Activated T-cell treated with anti-CD3 and anti-CD28 coated beads, Interleukin-2, amount 50 U/mL, for 24 hours (primary cell): Measurements from ENCODE around the gene NKIRAS1.

Experiments
- DNase-seq: peaks from one replicate; pipeline ENCODE4 v3.0.0-alpha.2; 2020
- H3K27ac Mint-ChIP-seq: 2 replicates; pipeline ENCODE4 v1.8.0; 2020; ENCODE audit warnings: mild to moderate bottlenecking, mixed read lengths
- H3K27me3 Mint-ChIP-seq: 2 replicates; pipeline ENCODE4 v1.8.0; 2020; ENCODE audit warnings: mixed read lengths
- H3K36me3 Mint-ChIP-seq: 2 replicates; pipeline ENCODE4 v1.8.0; 2020; ENCODE audit warnings: low read depth, mixed read lengths
- H3K4me1 Mint-ChIP-seq: 2 replicates; pipeline ENCODE4 v1.8.0; 2020; ENCODE audit warnings: low read depth, mixed read lengths
- H3K4me3 Mint-ChIP-seq: 2 replicates; pipeline ENCODE4 v1.8.0; 2020; ENCODE audit warnings: mild to moderate bottlenecking, moderate library complexity, mixed read lengths
- H3K9me3 Mint-ChIP-seq: 2 replicates; pipeline ENCODE4 v1.8.0; 2020; ENCODE audit warnings: mixed read lengths

The NKIRAS1 gene

DNA sequence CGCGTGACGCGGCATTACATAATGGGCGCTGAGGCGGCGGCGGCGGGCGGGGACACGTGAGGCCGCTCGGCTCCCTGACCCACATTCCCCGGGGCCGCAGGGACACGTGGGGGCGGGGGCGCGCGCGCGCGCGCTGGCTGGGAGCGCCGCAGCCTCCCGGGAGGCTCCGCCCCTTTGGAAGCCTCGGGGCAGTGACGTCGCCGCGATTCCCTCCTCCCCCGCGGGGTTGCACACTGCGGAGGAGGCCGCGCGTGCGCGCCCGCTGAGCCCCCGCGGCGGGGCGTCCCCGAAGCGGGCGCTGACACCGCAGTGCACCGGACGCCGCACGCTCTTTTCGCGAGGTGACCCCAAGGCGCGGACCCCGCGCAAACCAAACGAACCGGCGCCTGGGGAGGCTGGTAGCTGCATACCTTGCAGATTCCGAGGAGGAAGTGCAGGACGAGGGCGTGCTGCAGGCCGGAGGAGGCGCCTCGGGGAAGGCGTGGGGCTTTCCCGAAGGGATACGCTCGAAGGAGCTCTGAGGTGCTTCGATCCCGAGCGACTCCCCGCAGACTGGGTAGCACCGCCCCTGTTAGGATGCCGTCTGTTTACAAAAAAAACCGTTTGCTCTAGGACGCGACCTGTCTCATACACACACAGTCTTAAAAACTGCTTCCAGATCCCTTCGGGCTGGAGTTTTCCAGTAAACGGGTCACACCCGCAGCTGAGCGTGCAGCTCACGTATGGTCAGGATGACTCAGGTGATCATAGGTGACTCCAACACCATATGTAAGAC lies 29.3 kb upstream of the NKIRAS1 start:
- peak; percentile 99 for DNase-seq
- Mint-ChIP-seq H3K27me3 (peaks cover 7% of the 10 kb centered on the region), H3K36me3 (peaks cover 2% of the 10 kb centered on the region), H3K4me1 (peaks cover 48% of the 10 kb centered on the region), H3K4me3 (peak overlapping the region; percentile 87), H3K9me3 (no peaks in the 10 kb centered on the region), H3K27ac (peak overlapping the region; percentile 98)

DNA sequence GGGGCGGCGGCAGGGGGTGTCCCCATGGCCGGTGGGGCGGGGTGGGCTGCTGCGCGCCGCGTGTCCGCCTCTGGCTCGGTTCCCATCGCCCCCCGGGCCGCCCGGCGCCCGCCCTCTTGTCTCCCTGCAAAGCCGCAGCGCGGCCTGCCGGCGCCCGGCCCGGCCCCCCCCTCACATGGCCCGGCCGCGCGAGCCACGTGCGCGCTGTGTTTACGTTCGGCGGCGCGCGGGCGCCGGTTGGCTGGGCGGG lies 28.8 kb upstream of the NKIRAS1 start:
- Mint-ChIP-seq H3K4me1 (peaks cover 44% of the 10 kb centered on the region), H3K27ac (peak overlapping the region; percentile 61), H3K27me3 (peaks cover 7% of the 10 kb centered on the region), H3K9me3 (no peaks in the 10 kb centered on the region), H3K4me3 (peak overlapping the region; percentile 33), H3K36me3 (peaks cover 2% of the 10 kb centered on the region)
- no peak for DNase-seq

DNA sequence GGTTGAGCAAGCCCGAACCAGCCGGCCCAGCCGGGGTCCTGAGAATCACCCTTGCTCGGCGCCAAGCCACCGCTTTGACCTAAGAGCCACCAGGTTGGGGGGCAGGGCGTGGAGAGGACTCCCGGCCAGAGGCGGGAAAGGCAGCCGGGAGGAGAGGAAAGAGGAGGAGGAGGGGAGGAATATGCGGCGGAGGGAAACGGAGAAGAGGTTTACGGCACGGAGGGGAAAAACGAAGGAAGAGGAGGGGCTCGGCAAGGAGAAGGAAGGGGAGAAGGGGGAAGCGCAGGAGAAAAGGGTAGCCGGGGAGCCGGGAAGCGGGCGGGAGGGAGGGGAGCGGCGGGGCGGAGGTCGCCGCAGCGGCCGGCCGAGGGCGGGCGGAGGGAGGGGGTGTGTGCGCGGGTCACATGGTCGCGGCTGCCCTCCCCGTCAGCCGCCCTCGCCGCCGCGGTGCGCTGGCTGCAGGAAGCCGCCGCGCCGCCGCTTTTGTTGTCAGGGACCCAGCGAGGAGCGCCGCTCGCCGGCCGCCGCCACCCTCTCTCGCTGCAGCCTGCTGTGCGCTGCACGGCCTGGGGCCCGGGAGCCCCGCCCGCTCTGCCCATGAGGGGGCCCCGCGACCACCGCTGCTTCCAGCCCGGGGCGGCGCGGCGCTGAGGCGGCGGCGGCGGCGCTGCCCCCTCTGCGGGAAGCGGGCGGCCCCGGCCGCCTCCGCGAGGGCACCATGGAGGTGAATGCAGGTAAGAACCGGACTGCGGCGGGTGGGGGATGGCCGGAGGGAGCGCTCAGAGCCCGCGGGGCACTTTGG lies 28.3 kb upstream of the NKIRAS1 start, which contains the start of gene NR1D2:
TSS of gene NR1D2 (plus strand) at position 426 of the 802 bp plus-strand sequence. CDS start at position 719, 293 bp downstream.
- peaks cover 39% of the 10 kb centered on the region for H3K4me1 Mint-ChIP-seq
- H3K9me3 Mint-ChIP-seq: no peaks in the 10 kb centered on the region
- peak within 1 kb of the TSS; percentile 87 for H3K4me3 Mint-ChIP-seq
- H3K27ac Mint-ChIP-seq: peak within 1 kb of the TSS; percentile 98
- H3K36me3 Mint-ChIP-seq: peaks cover 2% of the 10 kb centered on the region
- peak; percentile 81 for DNase-seq
- H3K27me3 Mint-ChIP-seq: peaks cover 7% of the 10 kb centered on the region

DNA sequence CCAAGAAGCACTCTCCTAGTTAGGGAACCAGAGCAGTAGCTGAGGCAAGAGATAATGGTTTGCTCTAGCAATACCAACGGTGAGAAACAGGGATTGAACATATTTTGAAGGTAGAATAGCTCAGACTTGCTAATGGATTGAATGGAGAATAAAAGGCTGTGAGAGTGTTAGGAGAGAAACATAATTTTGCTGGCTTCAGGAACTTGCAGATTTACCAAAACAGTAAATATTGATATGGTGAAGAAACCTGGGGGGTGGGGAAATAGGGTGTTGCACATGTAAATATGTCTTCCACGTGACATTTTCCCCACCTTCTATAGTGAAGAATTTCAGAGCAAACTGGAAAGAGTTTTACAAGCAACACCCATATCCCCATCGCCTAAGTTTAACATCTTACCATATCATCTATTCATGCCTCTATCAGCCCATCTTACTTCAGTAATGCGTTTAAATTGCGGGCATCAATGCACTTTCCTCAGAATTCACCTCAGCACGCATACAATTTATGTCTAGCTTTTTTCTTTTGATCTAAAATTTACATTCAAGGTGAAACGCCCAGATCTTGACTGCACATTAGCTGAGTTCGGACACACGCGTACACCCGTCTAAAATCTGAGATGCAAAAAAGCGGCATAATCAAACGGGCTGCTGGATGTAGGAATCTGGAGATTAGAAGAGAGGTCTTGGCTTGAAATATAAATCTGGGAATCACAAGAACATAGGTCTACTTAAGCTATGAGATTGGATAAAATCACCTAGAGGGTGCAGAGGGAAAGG lies 27.4 kb upstream of the NKIRAS1 start:
- no peak for DNase-seq
- Mint-ChIP-seq H3K9me3 (no peaks in the 10 kb centered on the region), H3K27me3 (peaks cover 7% of the 10 kb centered on the region), H3K4me1 (peaks cover 30% of the 10 kb centered on the region), H3K36me3 (peaks cover 2% of the 10 kb centered on the region), H3K4me3 (peak overlapping the region; percentile 77), H3K27ac (peak overlapping the region; percentile 75)

DNA sequence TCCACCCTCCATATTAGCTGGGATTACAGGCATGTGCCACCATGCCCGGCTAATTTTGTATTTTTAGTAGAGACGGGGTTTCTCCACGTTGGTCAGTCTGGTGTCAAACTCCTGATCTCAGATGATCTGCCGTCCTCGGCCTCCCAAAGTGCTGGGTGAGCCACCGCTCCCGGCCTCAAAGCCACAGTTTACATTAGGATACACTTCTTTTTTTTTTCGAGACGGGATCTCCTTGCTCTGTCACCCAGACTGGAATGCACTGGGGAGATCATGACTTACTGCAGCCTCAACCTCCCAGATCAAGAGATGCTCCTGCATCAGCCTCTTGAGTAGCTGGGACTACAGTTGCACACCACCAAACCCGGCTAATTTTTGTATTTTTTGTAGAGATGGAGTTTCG lies 25.8 kb upstream of the NKIRAS1 start:
- H3K4me1 Mint-ChIP-seq: peaks cover 18% of the 10 kb centered on the region
- DNase-seq: no peak
- no peak overlapping the region for H3K4me3 Mint-ChIP-seq
- H3K27me3 Mint-ChIP-seq: peaks cover 7% of the 10 kb centered on the region
- H3K36me3 Mint-ChIP-seq: peaks cover 2% of the 10 kb centered on the region
- H3K27ac Mint-ChIP-seq: no peak overlapping the region
- no peaks in the 10 kb centered on the region for H3K9me3 Mint-ChIP-seq

DNA sequence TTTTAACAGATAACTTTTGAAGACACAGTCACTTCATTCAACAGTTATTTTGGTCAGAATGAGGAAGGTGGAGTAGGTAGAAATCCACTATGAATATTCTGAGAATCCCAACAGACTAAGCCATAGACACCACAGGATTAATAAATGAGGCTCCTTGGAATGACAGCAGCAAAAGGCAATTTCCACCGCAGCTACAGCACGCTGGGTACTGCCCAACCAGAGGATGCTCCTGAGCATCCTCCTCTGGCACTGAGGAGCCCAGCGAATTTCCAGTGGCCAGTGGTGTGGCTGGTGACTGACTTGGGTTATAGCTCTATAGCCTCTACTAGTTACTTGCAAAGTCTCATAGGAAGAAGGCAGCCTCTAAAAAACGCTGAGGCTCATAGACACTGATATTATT lies 24.6 kb upstream of the NKIRAS1 start:
- peaks cover 10% of the 10 kb centered on the region for H3K4me1 Mint-ChIP-seq

DNA sequence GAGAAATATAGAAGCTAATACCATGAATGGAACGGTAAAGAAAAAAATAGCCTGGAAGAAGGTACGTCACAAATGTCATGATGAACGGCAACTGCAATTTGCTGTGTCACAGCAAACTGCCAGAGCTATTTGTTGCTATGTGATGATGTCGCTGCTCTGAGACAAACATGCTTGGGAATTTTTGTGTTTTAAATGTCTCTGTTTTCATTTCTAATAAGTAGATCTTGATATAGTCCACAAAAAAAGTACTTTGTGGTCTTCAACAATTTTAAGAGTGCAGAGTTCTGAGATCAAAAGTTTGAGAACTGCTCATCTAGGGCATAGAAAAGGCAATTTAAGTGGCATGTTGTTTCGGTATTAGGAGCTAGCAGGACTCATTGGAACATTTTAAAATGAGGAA lies 24.0 kb upstream of the NKIRAS1 start:
- Mint-ChIP-seq H3K4me1 (peaks cover 8% of the 10 kb centered on the region), H3K27ac (no peak overlapping the region), H3K27me3 (peaks cover 11% of the 10 kb centered on the region), H3K4me3 (no peak overlapping the region), H3K36me3 (no peaks in the 10 kb centered on the region), H3K9me3 (no peaks in the 10 kb centered on the region)
- no peak for DNase-seq

More for the DNA sequence above, 24.6 kb upstream of the NKIRAS1 start:
- peaks cover 11% of the 10 kb centered on the region for H3K27me3 Mint-ChIP-seq
- peaks cover 2% of the 10 kb centered on the region for H3K36me3 Mint-ChIP-seq
- DNase-seq: no peak
- no peak overlapping the region for H3K4me3 Mint-ChIP-seq
- H3K9me3 Mint-ChIP-seq: no peaks in the 10 kb centered on the region
- H3K27ac Mint-ChIP-seq: no peak overlapping the region

DNA sequence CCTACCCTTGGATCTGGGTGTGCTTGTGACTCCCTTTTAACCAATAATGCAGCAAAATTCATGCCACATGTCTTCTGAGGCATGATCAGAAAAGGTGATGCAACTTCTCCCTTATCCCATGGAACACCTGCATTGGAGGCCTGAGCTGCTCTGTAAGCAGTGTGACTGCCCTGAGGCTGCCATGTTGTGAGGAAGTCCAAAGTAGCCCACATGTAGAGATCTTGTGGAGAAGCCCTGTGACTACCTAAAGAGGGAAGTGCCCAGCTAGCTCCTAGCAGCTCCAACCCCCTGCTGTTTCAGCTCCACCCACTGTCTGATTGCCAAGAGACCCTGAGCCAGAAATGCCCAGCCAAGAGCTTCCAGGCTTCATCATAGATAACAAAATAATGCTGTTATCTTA lies 21.9 kb upstream of the NKIRAS1 start:
- Mint-ChIP-seq H3K27me3 (peaks cover 4% of the 10 kb centered on the region), H3K9me3 (no peaks in the 10 kb centered on the region), H3K27ac (no peak overlapping the region), H3K36me3 (no peaks in the 10 kb centered on the region), H3K4me3 (no peak overlapping the region), H3K4me1 (no peaks in the 10 kb centered on the region)
- no peak for DNase-seq

DNA sequence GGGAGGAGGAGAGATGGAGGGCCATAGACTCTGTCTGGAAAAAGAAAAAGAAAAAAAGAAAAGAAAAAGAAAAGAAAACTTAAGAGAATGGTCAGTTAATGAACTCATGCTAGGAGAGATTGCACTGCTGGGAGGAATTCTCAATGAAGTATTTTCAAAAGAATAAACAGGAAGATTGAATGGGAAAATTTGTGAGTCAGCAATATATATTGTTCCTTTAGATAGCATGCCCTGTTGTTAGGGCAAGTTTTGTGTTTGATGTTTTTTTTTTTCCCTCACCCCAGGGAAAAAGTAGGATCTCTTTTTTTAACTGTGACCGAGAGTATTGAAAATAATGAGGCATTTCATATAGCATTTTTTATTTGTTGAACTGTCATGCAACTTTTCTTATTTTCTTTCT lies 20.5 kb upstream of the NKIRAS1 start:
- Mint-ChIP-seq H3K4me3 (no peak overlapping the region), H3K27me3 (peaks cover 4% of the 10 kb centered on the region), H3K4me1 (no peaks in the 10 kb centered on the region), H3K36me3 (no peaks in the 10 kb centered on the region), H3K27ac (no peak overlapping the region), H3K9me3 (no peaks in the 10 kb centered on the region)
- no peak for DNase-seq

DNA sequence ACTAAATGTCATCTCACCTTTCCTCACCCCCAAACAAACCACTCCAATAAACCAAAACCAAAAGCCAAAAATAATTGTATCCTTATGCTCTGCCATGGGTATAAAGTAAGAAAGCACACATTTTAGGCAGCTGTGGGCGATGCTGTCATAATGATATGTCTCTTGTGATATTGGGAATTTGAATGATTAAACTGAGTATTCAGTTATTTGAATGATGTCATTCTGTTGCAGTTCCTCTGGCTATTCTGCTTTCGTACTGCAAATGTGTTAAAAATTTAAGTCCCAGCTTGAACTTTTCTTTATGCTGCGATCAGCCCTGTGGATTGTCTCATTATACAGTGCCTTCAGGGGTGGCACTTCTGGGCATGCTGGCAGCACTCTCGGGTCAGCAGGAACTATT lies 17.5 kb upstream of the NKIRAS1 start:
- no peak overlapping the region for H3K4me3 Mint-ChIP-seq
- no peaks in the 10 kb centered on the region for H3K36me3 Mint-ChIP-seq
- H3K27me3 Mint-ChIP-seq: peaks cover 4% of the 10 kb centered on the region
- H3K4me1 Mint-ChIP-seq: no peaks in the 10 kb centered on the region
- no peak overlapping the region for H3K27ac Mint-ChIP-seq
- DNase-seq: no peak
- H3K9me3 Mint-ChIP-seq: no peaks in the 10 kb centered on the region

DNA sequence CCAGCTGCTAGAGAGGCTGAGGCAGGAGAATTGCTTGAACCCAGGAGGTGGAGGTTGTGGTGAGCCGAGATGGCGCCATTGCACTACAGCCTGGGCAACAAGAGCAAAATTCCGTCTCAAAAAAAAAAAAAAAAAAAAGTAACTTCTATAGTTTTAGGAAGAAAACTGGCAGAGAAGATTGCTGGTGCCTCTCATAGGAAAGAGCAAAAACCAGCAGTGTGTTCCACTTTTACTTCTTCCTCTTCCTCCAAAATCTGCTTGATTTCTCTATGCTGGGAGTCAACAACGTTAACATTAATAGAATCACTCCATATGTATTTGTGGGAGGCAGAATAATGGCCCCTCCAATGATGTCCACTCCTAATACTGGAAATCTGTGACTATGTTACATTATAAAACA lies 15.8 kb upstream of the NKIRAS1 start:
- Mint-ChIP-seq H3K27ac (no peak overlapping the region), H3K27me3 (peaks cover 4% of the 10 kb centered on the region), H3K36me3 (no peaks in the 10 kb centered on the region), H3K4me3 (no peak overlapping the region), H3K9me3 (no peaks in the 10 kb centered on the region), H3K4me1 (peaks cover 2% of the 10 kb centered on the region)
- no peak for DNase-seq

DNA sequence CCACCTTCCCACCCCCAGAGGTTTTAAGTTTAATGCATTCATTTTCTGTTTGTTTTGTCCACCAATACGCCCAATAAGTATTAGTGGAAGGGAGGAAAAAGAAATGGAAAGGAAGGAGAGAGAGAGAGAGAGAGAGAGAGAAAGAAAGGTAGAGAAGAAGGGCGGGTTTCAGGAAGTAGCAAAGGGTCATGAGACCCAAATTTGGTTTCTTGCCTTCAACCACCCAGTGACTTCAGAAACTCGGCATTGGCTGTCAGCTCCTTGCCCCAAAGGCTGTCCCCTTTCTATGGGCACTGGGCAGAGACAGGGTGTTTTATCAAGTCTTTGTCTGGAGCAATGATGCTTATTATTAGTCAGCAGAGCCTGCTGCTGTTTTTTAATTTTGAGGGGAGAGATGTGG lies 14.8 kb upstream of the NKIRAS1 start:
- Mint-ChIP-seq H3K4me3 (no peak overlapping the region), H3K27me3 (peaks cover under 1% of the 10 kb centered on the region), H3K4me1 (peaks cover 2% of the 10 kb centered on the region), H3K36me3 (peaks cover under 1% of the 10 kb centered on the region), H3K27ac (no peak overlapping the region), H3K9me3 (no peaks in the 10 kb centered on the region)
- no peak for DNase-seq

DNA sequence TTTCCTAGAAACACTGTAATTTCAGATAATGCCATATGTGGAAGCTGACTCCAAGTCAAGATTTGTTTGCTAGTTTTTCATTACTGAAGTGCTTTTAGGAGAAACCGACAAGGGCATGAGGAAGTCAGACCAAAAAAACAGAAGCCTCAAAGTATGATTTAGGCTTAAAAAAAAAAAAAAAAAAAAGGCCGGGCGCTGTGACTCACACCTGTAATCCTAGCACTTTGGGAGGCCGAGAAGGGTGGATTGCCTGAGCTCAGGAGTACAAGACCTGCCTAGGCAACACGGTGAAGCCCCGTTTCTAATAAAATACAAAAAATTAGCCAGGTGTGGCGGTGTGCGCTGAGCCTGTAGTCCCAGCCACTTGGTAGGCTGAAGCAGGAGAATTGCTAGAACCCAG lies 11.7 kb upstream of the NKIRAS1 start:
- H3K27ac Mint-ChIP-seq: no peak overlapping the region
- no peaks in the 10 kb centered on the region for H3K27me3 Mint-ChIP-seq
- H3K4me3 Mint-ChIP-seq: no peak overlapping the region
- H3K4me1 Mint-ChIP-seq: peaks cover 2% of the 10 kb centered on the region
- H3K9me3 Mint-ChIP-seq: no peaks in the 10 kb centered on the region
- peaks cover 6% of the 10 kb centered on the region for H3K36me3 Mint-ChIP-seq
- no peak for DNase-seq

DNA sequence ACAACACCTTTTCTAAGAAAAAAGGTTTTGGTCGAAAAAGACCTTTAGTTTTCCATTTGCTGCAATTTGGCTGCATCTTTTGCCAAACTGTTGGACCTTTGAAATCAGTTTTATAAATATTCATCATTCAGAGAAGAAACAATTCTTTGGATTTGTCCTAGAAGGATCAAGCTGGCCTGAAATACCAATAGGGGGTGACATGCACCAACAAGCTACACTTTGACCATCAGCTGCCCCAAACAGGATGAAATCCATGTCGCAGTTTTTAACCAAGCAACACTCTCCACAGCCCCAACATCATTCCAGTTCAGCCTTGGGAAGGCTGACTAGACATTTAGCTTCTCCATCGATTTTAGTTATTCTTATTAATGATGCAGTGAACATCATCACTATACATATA lies 9.9 kb upstream of the NKIRAS1 start:
- H3K27ac Mint-ChIP-seq: no peak overlapping the region
- H3K4me3 Mint-ChIP-seq: no peak overlapping the region
- H3K27me3 Mint-ChIP-seq: no peaks in the 10 kb centered on the region
- H3K4me1 Mint-ChIP-seq: peaks cover 2% of the 10 kb centered on the region
- no peaks in the 10 kb centered on the region for H3K9me3 Mint-ChIP-seq
- peaks cover 15% of the 10 kb centered on the region for H3K36me3 Mint-ChIP-seq
- DNase-seq: no peak

DNA sequence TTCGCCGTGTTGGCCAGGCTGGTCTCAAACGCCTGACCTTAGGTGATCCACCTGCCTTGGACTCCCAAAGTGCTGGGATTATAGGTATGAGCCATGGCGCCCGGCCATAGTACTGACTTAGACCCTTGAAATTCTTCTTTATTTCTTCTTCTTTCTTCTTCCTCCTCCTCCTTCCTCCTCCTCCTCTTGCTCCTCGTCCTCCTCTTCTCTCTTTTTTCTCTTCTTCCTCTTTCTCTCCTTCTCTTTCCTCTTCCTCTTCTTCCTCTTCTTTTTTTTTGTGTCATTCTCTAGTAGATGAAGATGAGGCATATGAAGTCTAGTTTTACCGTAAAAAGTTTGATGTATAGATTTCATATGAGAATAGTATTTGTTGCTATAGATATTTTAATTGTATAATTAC lies 9.5 kb upstream of the NKIRAS1 start:
- no peak overlapping the region for H3K27ac Mint-ChIP-seq
- H3K27me3 Mint-ChIP-seq: no peaks in the 10 kb centered on the region
- H3K36me3 Mint-ChIP-seq: peaks cover 20% of the 10 kb centered on the region
- H3K9me3 Mint-ChIP-seq: no peaks in the 10 kb centered on the region
- no peak overlapping the region for H3K4me3 Mint-ChIP-seq
- peaks cover 2% of the 10 kb centered on the region for H3K4me1 Mint-ChIP-seq
- no peak for DNase-seq
